Activated T-helper 17 cell treated with anti-CD3 and anti-CD28 coated beads, Interleukin-2, amount 50 U/mL, for 72 hours (primary cell): ENCODE data around the gene HS6ST1. TPM values are rescaled to one million over a fixed set of nuclear protein-coding genes. Genes with fewer than 3 reads are reported as not detected.

Experiments used
- ATAC-seq: fragments of 150-1000 bp; cut with Tn5 transposase; replicated peaks from 2 replicates; pipeline ENCODE4 v1.10.0; 2021; ENCODE audit warnings: mild to moderate bottlenecking, moderate library complexity
- H3K27ac Mint-ChIP-seq: one replicate; pipeline ENCODE4 v1.8.0; 2022; ENCODE audit warnings: mixed read lengths
- H3K27me3 Mint-ChIP-seq: one replicate; pipeline ENCODE4 v1.8.0; 2022; ENCODE audit warnings: mixed read lengths
- H3K36me3 Mint-ChIP-seq: one replicate; pipeline ENCODE4 v1.8.0; 2022; ENCODE audit warnings: low read depth, mild to moderate bottlenecking, mixed read lengths
- H3K4me1 Mint-ChIP-seq: one replicate; pipeline ENCODE4 v1.8.0; 2022; ENCODE audit warnings: mixed read lengths
- H3K4me3 Mint-ChIP-seq: one replicate; pipeline ENCODE4 v1.8.0; 2022; ENCODE audit warnings: mild to moderate bottlenecking, mixed read lengths
- H3K9me3 Mint-ChIP-seq: one replicate; pipeline ENCODE4 v1.8.0; 2022; ENCODE audit warnings: mixed read lengths
- total RNA-seq, 2 donors: library from RNA; stranded (reverse); gene quantifications; one replicate each; pipeline ENCODE4 v1.2.3, GENCODE V29; 2022

HS6ST1 gene
- total RNA-seq, 2 donors from 2014 or later, result 3.8 to 7.8 TPM

GRCh38 chr2:128312411-128312810 is 6.3 kb downstream of the HS6ST1 start:
- H3K4me1 Mint-ChIP-seq, result peaks cover 17% of the 10 kb centered on the region
- ATAC-seq, result no peak
- no peaks in the 10 kb centered on the region for H3K36me3 Mint-ChIP-seq
- no peak overlapping the region for H3K4me3 Mint-ChIP-seq
- no peaks in the 10 kb centered on the region for H3K9me3 Mint-ChIP-seq
- H3K27me3 Mint-ChIP-seq, result no peaks in the 10 kb centered on the region
- H3K27ac Mint-ChIP-seq, result no peak overlapping the region

DNA sequence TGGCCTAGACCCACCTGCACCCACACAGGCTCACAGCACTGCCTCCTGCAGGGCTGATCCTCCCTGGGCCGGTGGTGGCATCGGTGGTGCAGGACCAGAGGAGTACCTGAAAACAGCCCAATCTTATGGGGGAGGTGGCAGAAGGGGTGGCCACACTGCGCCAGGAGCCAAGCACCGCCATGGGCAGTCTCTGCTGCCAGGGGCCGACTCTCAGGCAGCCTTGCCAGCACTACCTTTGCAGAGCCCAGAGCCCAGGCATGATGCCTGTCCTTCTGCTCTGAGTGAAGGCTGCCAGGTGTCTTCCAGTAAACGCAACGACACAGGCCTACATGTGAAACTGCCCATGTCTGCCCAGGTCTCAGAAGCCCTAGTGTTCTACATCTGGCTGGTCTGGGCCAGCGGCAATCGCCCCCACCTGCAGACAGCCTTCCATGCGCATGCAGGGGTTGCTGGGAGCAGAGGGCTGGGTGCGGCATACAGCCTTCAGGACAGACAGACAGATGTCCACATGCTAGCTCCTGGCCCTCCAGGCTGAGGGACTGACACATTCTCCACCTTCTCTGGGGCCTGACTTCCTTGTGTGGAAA is 6.8 kb downstream of the HS6ST1 start:
- Mint-ChIP-seq H3K36me3 (no peaks in the 10 kb centered on the region), H3K27me3 (no peaks in the 10 kb centered on the region), H3K4me3 (no peak overlapping the region), H3K4me1 (peaks cover 17% of the 10 kb centered on the region), H3K9me3 (no peaks in the 10 kb centered on the region), H3K27ac (no peak overlapping the region)
- no peak for ATAC-seq

DNA sequence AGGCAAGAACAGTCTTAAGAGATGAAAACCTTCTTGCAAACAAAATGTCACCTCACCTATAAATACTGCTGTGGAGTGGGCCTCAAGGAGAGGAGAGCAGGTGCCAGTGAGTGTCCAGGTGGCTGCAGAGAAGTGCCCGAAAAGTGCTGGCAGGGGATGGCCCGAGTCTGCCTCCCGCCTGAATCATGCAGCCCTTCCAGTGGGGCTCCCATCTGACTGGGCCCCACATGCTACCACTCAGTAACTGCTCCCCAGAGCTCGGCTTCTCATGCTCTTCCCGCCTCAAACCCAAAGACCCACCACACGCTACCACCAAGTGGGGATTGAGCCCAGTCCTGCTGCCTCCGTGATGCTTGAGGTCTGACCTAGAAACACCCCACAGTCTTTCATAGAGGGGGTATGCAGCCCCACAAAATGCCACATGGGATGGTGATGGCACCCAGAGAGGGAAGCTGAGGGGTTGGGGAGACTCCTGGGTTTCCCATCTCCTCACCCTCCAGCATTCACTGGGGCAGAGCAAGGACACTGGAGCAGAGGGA is 7.4 kb downstream of the HS6ST1 start:
- Mint-ChIP-seq H3K4me3 (no peak overlapping the region), H3K4me1 (peaks cover 13% of the 10 kb centered on the region), H3K27me3 (no peaks in the 10 kb centered on the region), H3K27ac (no peak overlapping the region), H3K36me3 (no peaks in the 10 kb centered on the region), H3K9me3 (no peaks in the 10 kb centered on the region)
- ATAC-seq, result no peak

DNA sequence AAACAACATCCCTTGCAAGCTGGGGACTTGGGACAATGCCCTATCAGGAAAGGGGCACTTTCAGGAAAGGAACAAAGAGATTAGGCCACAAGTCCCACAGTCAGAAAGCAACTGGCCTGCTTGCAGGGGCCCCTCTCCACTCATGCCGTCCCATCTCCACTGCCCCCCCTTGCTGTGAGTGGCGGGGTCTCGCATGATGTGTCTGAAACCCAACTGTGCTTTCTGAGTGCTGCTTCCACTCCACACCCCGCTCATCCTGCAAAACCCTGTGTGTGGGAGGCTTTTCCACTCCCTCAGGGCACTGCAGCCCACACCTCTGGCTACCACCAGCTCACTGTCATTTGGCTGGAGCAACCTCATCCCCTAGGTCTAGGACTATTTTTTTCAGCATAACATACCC is 7.9 kb downstream of the HS6ST1 start:
- no peak overlapping the region for H3K4me3 Mint-ChIP-seq
- no peaks in the 10 kb centered on the region for H3K27me3 Mint-ChIP-seq
- H3K27ac Mint-ChIP-seq, result no peak overlapping the region
- H3K4me1 Mint-ChIP-seq, result peaks cover 13% of the 10 kb centered on the region
- H3K9me3 Mint-ChIP-seq, result no peaks in the 10 kb centered on the region
- ATAC-seq, result no peak
- H3K36me3 Mint-ChIP-seq, result no peaks in the 10 kb centered on the region

GRCh38 chr2:128310094-128310716 is 8.5 kb downstream of the HS6ST1 start:
- Mint-ChIP-seq H3K4me3 (no peak overlapping the region), H3K9me3 (no peaks in the 10 kb centered on the region), H3K4me1 (peaks cover 11% of the 10 kb centered on the region), H3K27ac (no peak overlapping the region), H3K36me3 (no peaks in the 10 kb centered on the region), H3K27me3 (no peaks in the 10 kb centered on the region)
- ATAC-seq, result no peak

DNA sequence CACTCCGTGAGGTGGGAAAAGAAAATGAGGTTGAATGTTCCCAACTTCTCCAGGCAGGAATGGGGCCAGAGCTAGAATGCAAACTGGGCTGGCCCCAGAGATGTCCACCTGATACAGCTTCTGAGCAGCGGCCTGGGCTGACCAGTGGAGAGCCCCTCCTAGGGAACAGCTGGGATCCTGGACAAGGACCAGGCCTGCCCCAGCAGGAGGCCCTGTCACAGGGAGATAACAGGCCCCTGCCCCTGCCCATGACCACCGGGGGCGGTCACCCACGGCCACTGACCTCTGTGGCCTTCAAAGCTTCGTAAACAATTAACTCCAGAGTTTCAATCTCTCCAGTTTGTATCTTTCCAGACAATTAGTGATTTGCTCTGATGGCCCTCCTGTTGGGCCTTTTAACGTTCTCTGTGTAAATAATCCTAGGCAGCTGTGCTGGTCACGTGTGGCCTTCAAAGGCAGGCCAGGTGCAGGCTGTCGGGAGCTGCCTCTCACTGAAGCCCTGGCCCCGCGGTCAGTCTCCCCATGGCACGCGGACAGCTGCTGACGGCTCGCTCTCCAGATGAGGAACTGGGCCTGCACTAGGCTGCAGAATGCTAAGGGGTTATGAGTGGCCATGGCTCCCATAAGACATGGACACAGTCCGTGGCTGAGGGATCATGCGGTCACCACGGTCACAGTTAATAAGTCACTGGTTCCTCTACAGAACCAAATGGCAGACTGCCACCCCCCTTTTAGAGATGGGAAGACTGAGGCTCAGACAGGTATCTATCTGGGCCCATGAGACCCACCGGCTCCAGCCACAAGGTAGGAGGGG is 9.2 kb downstream of the HS6ST1 start:
- H3K4me3 Mint-ChIP-seq, result no peak overlapping the region
- peaks cover 7% of the 10 kb centered on the region for H3K4me1 Mint-ChIP-seq
- no peaks in the 10 kb centered on the region for H3K27me3 Mint-ChIP-seq
- no peaks in the 10 kb centered on the region for H3K9me3 Mint-ChIP-seq
- no peak overlapping the region for H3K27ac Mint-ChIP-seq
- ATAC-seq, result no peak
- no peaks in the 10 kb centered on the region for H3K36me3 Mint-ChIP-seq

GRCh38 chr2:128308889-128309279 is 9.8 kb downstream of the HS6ST1 start:
- Mint-ChIP-seq H3K27me3 (no peaks in the 10 kb centered on the region), H3K36me3 (no peaks in the 10 kb centered on the region), H3K9me3 (no peaks in the 10 kb centered on the region), H3K4me3 (no peak overlapping the region), H3K4me1 (peaks cover 7% of the 10 kb centered on the region), H3K27ac (no peak overlapping the region)
- no peak for ATAC-seq

DNA sequence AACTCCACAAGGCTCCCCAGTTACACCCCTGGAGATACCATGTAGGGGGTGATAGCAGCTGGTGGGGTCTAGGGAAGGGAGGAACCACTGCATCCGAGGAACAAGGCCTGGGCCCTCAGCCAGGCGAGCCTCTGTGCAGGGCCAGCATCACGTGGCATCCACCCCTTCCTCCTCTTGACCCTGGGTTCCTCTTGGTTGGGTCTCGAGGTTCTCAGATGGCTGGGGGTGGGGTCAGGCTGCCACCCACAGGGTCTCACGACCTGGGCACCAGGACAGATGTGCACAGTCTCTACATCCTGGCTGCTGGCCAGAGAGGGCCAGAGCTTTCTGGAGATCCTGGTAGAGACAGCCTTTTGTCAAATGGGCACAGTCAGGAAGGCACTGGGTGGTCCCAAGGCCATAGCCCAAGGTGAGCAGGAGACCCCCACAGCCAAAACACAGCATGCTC is 10.4 kb downstream of the HS6ST1 start:
- no peaks in the 10 kb centered on the region for H3K9me3 Mint-ChIP-seq
- no peaks in the 10 kb centered on the region for H3K27me3 Mint-ChIP-seq
- no peaks in the 10 kb centered on the region for H3K36me3 Mint-ChIP-seq
- peaks cover 4% of the 10 kb centered on the region for H3K4me1 Mint-ChIP-seq
- no peak for ATAC-seq
- no peak overlapping the region for H3K4me3 Mint-ChIP-seq
- no peak overlapping the region for H3K27ac Mint-ChIP-seq

DNA sequence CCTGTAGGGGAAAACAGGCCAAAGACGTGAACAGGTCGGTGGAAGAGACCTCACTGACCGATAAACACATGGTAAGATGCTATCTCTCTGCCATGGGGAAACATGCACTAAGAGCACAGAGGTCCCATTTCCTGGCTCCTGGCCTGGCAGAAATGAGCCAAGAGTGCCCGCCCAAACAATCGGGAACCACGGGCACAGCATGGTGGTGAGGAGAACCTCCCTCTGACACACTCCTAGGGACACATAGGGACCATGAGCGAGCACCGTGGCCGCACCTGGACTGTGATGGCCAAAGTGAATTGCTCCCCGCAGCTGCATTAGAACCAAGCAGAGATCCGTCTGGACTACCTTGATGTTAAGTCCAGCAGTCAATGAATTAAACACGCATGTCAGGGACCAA is 11.1 kb downstream of the HS6ST1 start:
- no peak overlapping the region for H3K27ac Mint-ChIP-seq
- no peaks in the 10 kb centered on the region for H3K27me3 Mint-ChIP-seq
- no peaks in the 10 kb centered on the region for H3K9me3 Mint-ChIP-seq
- no peaks in the 10 kb centered on the region for H3K36me3 Mint-ChIP-seq
- no peak for ATAC-seq
- no peak overlapping the region for H3K4me3 Mint-ChIP-seq
- peaks cover 6% of the 10 kb centered on the region for H3K4me1 Mint-ChIP-seq

DNA sequence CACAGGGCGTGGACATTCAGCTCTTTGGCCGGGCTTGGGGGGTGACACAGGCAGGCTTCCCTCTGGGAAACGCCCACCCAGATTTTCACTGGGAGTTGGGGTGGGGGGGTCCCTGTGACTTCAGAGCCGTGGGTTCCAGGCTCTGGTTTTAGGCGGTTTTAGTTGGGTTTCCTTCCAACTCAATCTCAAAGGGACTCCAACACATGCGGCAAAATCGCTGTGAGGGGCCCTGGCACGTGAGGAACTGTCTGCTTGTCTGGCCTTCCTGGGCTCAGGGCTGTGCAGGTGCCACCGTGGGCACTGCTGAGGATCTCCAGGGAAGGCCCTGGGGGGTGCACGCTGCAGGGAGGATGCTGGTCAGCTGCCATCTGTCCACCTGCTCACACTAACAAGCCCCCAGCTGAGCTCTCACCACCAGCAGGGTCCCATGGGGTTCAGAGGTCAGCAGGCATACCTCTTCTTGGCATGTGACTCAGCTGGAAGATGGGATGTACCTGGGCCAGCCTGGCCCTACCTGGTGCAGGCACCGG is 11.7 kb downstream of the HS6ST1 start:
- Mint-ChIP-seq H3K27me3 (no peaks in the 10 kb centered on the region), H3K4me3 (no peak overlapping the region), H3K27ac (no peak overlapping the region), H3K36me3 (no peaks in the 10 kb centered on the region), H3K4me1 (peaks cover 7% of the 10 kb centered on the region), H3K9me3 (no peaks in the 10 kb centered on the region)
- no peak for ATAC-seq

DNA sequence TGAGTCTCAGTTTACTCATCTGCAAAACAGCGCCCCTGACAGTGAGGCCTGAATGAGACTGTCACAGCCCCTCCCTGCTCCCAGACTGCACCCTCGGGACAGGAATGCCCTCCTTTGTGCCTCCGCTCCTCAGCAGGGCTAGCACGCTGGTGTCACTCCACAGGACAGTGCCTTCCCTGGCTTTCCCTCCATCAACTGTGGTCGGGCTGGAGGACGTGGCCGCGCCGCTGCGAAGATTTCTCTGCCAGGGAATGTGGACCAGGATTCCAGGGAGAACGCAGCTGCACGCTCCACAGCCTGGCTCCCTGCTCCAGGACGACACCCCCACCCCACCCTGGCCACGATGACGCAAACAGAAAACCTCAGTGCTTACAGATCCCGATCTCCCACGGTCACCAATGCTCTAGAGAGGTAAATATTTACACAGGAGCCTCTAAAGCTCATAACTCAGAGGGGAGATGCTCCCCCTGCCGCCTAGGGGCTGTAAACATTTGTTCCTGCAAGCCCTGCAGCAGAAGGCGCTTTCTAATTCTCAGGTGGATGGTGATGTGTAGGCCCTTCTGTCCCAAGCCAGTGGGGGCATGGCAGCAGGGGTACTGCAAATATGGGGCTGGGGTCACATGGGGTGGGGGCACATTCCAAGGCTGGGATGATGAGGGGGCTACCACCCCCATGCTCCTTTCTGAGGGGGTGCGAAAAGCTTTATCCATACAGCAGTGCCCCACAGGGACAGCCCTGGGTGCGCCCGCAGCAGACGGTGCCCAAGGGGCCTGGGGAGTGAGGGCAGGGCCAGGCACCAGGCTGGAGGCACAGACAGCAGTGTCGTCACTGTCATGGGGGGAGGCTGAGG is 12.4 kb downstream of the HS6ST1 start:
- no peaks in the 10 kb centered on the region for H3K36me3 Mint-ChIP-seq

GRCh38 chr2:128305555-128306080 is 13.1 kb downstream of the HS6ST1 start:
- Mint-ChIP-seq H3K4me1 (peaks cover 7% of the 10 kb centered on the region), H3K4me3 (no peak overlapping the region), H3K27me3 (no peaks in the 10 kb centered on the region), H3K36me3 (no peaks in the 10 kb centered on the region), H3K9me3 (no peaks in the 10 kb centered on the region), H3K27ac (no peak overlapping the region)
- ATAC-seq, result no peak

More for the DNA sequence above, 12.4 kb downstream of the HS6ST1 start:
- no peak overlapping the region for H3K27ac Mint-ChIP-seq
- H3K4me1 Mint-ChIP-seq, result peaks cover 7% of the 10 kb centered on the region
- ATAC-seq, result no peak
- H3K9me3 Mint-ChIP-seq, result no peaks in the 10 kb centered on the region
- no peaks in the 10 kb centered on the region for H3K27me3 Mint-ChIP-seq
- no peak overlapping the region for H3K4me3 Mint-ChIP-seq

DNA sequence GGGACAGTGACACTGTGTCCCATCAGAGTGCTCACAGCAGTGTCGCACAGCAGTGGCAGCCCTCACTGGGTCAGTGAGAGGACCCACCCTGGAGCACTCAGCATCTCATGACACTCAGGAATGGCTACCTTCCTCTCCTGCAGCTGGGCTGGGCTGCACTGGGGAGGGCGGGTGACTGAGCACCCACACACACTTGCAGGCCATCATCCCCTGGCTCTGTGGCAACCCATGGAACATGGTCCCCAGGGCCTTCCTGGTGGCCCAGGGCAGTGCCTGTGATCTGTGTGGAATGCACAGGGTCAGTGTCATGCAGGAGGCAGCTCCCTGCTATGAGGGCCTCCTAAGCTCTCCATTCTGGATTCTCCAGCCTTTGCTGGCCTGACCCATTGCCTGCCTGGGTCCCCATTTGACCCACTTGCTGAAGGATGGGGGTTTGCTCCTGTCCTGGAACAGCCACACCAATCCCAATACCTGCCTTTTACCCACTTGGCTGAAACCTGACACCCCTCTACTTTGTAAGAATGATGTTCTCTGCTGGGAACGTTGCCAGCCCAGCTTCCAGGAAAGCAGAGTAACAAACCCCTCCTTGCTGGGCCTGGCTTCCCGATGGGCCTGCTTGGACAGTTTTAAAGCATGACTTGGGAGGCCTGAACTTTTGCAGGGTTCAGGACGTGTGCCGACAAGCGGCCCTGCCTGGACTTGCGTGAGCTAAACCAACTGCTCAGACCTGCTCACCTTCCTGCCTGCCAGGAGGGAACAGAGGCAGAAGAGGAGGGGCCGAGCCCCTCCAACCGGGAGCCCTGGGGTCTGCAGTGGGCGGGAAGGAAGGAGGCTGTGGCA is 13.7 kb downstream of the HS6ST1 start:
- no peaks in the 10 kb centered on the region for H3K36me3 Mint-ChIP-seq
- H3K4me3 Mint-ChIP-seq, result no peak overlapping the region
- peaks cover 7% of the 10 kb centered on the region for H3K4me1 Mint-ChIP-seq
- H3K9me3 Mint-ChIP-seq, result no peaks in the 10 kb centered on the region
- ATAC-seq, result no peak
- H3K27me3 Mint-ChIP-seq, result no peaks in the 10 kb centered on the region
- no peak overlapping the region for H3K27ac Mint-ChIP-seq
